ENCODE results near the gene SFXN4.

DNA sequence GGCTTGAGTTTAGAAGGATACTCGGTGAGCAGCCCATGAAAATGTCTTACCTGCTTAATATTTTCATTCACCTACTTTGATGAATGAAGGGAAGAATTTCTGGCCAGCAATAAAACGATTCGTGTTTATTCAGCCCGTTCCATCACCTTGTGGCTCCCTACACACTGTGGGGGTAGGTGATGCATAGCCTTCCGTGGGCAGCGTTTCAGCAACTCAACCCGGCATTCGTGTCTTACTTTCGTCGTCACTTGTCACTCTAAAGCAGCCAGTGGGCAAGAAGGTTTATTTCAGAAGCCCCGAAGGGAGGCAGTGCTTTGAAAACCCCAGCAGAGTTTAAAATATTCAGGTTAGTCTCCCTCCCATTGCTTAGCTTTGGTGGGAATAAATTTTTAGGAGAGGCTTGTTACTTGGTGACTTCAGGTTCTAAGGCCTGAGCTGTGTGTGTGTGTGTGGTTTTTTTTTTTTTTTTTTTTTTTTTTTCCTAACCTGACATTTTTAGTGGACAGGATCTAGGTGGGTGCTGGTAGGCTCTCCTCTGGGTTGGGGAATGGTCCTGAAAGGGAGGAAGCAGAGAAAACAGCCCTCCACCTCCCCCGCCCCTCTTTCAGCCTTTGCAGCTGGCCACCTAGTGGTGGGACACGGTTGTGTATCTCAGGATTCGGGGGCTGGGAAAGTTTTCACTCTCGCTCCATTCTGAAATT is 43.7 kb upstream of the SFXN4 start:
- TF ChIP-seq, protein P1, sequence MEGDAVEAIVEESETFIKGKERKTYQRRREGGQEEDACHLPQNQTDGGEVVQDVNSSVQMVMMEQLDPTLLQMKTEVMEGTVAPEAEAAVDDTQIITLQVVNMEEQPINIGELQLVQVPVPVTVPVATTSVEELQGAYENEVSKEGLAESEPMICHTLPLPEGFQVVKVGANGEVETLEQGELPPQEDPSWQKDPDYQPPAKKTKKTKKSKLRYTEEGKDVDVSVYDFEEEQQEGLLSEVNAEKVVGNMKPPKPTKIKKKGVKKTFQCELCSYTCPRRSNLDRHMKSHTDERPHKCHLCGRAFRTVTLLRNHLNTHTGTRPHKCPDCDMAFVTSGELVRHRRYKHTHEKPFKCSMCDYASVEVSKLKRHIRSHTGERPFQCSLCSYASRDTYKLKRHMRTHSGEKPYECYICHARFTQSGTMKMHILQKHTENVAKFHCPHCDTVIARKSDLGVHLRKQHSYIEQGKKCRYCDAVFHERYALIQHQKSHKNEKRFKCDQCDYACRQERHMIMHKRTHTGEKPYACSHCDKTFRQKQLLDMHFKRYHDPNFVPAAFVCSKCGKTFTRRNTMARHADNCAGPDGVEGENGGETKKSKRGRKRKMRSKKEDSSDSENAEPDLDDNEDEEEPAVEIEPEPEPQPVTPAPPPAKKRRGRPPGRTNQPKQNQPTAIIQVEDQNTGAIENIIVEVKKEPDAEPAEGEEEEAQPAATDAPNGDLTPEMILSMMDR (conservative IDR thresholded peaks at IDR 0.05): peak; percentile 80
- no peak for TF ChIP-seq EZH2 (IDR thresholded peaks at IDR 0.05; ENCODE audit: low read depth)

Measured in PC-9 (cell line).